H9 (cell line): ENCODE data around the gene KIAA1210. TPM values are rescaled to one million over a fixed set of nuclear protein-coding genes. Genes with fewer than 3 reads are reported as not detected.

Experiments used
- DNase-seq: peaks from one replicate; pipeline ENCODE4 v3.0.0-alpha.2; 2017
- H2AFZ ChIP-seq: one replicate; pipeline ENCODE4 v1.6.1; 2013; ENCODE audit warnings: mild to moderate bottlenecking, low read length, control low read depth, moderate library complexity
- H2AK5ac ChIP-seq: 2 replicates; pipeline ENCODE4 v1.6.1; 2013; ENCODE audit warnings: low read length, control low read depth, mixed read lengths; ENCODE audit not compliant: insufficient read length
- H2BK120ac ChIP-seq: one replicate; pipeline ENCODE4 v1.6.1; 2013; ENCODE audit warnings: low read depth, mild to moderate bottlenecking, low read length, control low read depth, inconsistent platforms; ENCODE audit not compliant: poor library complexity, severe bottlenecking
- H2BK12ac ChIP-seq: 2 replicates; pipeline ENCODE4 v1.6.1; 2013; ENCODE audit warnings: low read length, control low read depth, mixed read lengths, low read depth; ENCODE audit not compliant: insufficient read length
- H2BK15ac ChIP-seq: 2 replicates; pipeline ENCODE4 v1.6.1; 2013; ENCODE audit warnings: low read depth, low read length, control low read depth
- H2BK20ac ChIP-seq: one replicate; pipeline ENCODE4 v1.6.1; 2013; ENCODE audit warnings: low read depth, mild to moderate bottlenecking, low read length, control low read depth, inconsistent platforms; ENCODE audit not compliant: poor library complexity, severe bottlenecking
- H2BK5ac ChIP-seq: 2 replicates; pipeline ENCODE4 v1.6.1; 2013; ENCODE audit warnings: low read length, control low read depth, mixed read lengths; ENCODE audit not compliant: insufficient read length
- H3K14ac ChIP-seq: 2 replicates; pipeline ENCODE4 v1.6.1; 2013; ENCODE audit warnings: low read length, control low read depth; ENCODE audit not compliant: insufficient read depth
- H3K18ac ChIP-seq: 2 replicates; pipeline ENCODE4 v1.6.1; 2013; ENCODE audit warnings: low read depth, mild to moderate bottlenecking, mixed read lengths, low read length, control low read depth; ENCODE audit not compliant: insufficient read length
- H3K23ac ChIP-seq: 2 replicates; pipeline ENCODE4 v1.6.1; 2013; ENCODE audit warnings: low read length, control low read depth, mixed read lengths, low read depth; ENCODE audit not compliant: insufficient read length
- H3K23me2 ChIP-seq: 2 replicates; pipeline ENCODE4 v1.6.1; 2013; ENCODE audit warnings: low read depth, mild to moderate bottlenecking, mixed read lengths, low read length, control low read depth; ENCODE audit not compliant: insufficient read length, poor library complexity, severe bottlenecking
- H3K27ac ChIP-seq: 2 replicates; pipeline ENCODE4 v1.5.1; 2013; ENCODE audit warnings: low read length, control low read depth, mixed read lengths, low read depth; ENCODE audit not compliant: insufficient read length
- H3K27me3 ChIP-seq: 2 replicates; pipeline ENCODE4 v1.6.1; 2013; ENCODE audit warnings: low read length, control low read depth, inconsistent platforms; ENCODE audit not compliant: insufficient read depth
- H3K4ac ChIP-seq: 2 replicates; pipeline ENCODE4 v1.6.1; 2013; ENCODE audit warnings: low read depth, mild to moderate bottlenecking, control low read depth, inconsistent platforms, low read length, moderate library complexity
- H3K4me1 ChIP-seq: 2 replicates; pipeline ENCODE4 v1.6.1; 2013; ENCODE audit warnings: low read length, control low read depth, inconsistent platforms; ENCODE audit not compliant: insufficient read depth
- H3K4me2 ChIP-seq: 2 replicates; pipeline ENCODE4 v1.6.1; 2013; ENCODE audit warnings: low read length, control low read depth, mixed read lengths; ENCODE audit not compliant: insufficient read length, insufficient read depth
- H3K56ac ChIP-seq: 2 replicates; pipeline ENCODE4 v1.6.1; 2013; ENCODE audit warnings: low read depth, mild to moderate bottlenecking, mixed read lengths, low read length, control low read depth; ENCODE audit not compliant: insufficient read length
- H3K79me1 ChIP-seq: 2 replicates; pipeline ENCODE4 v1.6.1; 2013; ENCODE audit warnings: low read depth, mild to moderate bottlenecking, moderate library complexity, low read length, control low read depth, inconsistent platforms; ENCODE audit not compliant: insufficient read depth, poor library complexity, severe bottlenecking
- H3K79me2 ChIP-seq: 2 replicates; pipeline ENCODE4 v1.6.1; 2013; ENCODE audit warnings: low read length, control low read depth, inconsistent platforms; ENCODE audit not compliant: insufficient read depth
- H3K9ac ChIP-seq: 2 replicates; pipeline ENCODE4 v1.6.1; 2013; ENCODE audit warnings: low read length, control low read depth, mixed read lengths; ENCODE audit not compliant: insufficient read length; ENCODE audit errors: extremely low read depth
- H3K9me3 ChIP-seq: one replicate; pipeline ENCODE4 v1.6.1; 2013; ENCODE audit warnings: low read depth, low read length, inconsistent platforms; ENCODE audit not compliant: control insufficient read depth
- H3T11ph ChIP-seq: one replicate; pipeline ENCODE4 v1.6.1; 2013; ENCODE audit warnings: mild to moderate bottlenecking, low read length, control low read depth, inconsistent platforms
- H4K20me1 ChIP-seq: one replicate; pipeline ENCODE4 v1.6.1; 2013; ENCODE audit not compliant: control insufficient read depth, insufficient read length, insufficient read depth
- H4K5ac ChIP-seq: 2 replicates; pipeline ENCODE4 v1.6.1; 2013; ENCODE audit warnings: low read depth, mild to moderate bottlenecking, mixed read lengths, low read length, control low read depth; ENCODE audit not compliant: insufficient read length
- H4K8ac ChIP-seq: replicated peaks from 2 replicates; pipeline ENCODE4 v1.6.1; 2013; ENCODE audit warnings: low read length, control low read depth, mixed read lengths, low read depth; ENCODE audit not compliant: insufficient read length
- H4K91ac ChIP-seq: 2 replicates; pipeline ENCODE4 v1.6.1; 2013; ENCODE audit warnings: low read depth, mild to moderate bottlenecking, moderate library complexity, mixed read lengths, low read length, control low read depth; ENCODE audit not compliant: insufficient read length
- H3K27ac Mint-ChIP-seq, 3 experiments: 2 replicates in 2 of 3; 3 replicates in 1 of 3; pipeline ENCODE4 v1.8.0; 2020 to 2021; ENCODE audit warnings: mixed read lengths in 3 of 3, mild to moderate bottlenecking in 1 of 3, moderate library complexity in 1 of 3
- H3K27me3 Mint-ChIP-seq: 2 replicates; pipeline ENCODE4 v1.8.0; 2021; ENCODE audit warnings: low read depth, mild to moderate bottlenecking, moderate library complexity, mixed read lengths
- H3K36me3 Mint-ChIP-seq, 3 experiments: 2 replicates in 2 of 3; 3 replicates in 1 of 3; pipeline ENCODE4 v1.8.0; 2020 to 2021; ENCODE audit warnings: low read depth in 3 of 3, mixed read lengths in 3 of 3; ENCODE audit not compliant: insufficient read depth in 1 of 3
- H3K4me1 Mint-ChIP-seq, 2 experiments: 2 replicates each; pipeline ENCODE4 v1.8.0; 2020; ENCODE audit warnings: mixed read lengths in 2 of 2
- H3K4me3 Mint-ChIP-seq, 2 experiments: 2 replicates in 1 of 2; 3 replicates in 1 of 2; pipeline ENCODE4 v1.8.0; 2020 to 2021; ENCODE audit warnings: mild to moderate bottlenecking in 2 of 2, mixed read lengths in 2 of 2, moderate library complexity in 1 of 2
- H3K9me3 Mint-ChIP-seq, 2 experiments: 2 replicates in 1 of 2; 3 replicates in 1 of 2; pipeline ENCODE4 v1.8.0; 2020; ENCODE audit warnings: mild to moderate bottlenecking in 2 of 2, mixed read lengths in 2 of 2, moderate library complexity in 1 of 2
- CTCF ChIP-seq: fragments of 200-600 bp; sonication (generic); conservative IDR thresholded peaks from 3 replicates; pipeline ENCODE4 v1.8.0; 2021; ENCODE audit warnings: antibody characterized with exemption, mild to moderate bottlenecking
- WGBS: extraction: QIAGEN DNeasy Blood & Tissue Kit; methylation state at CpG from one replicate; pipeline ENCODE4 v1.1.7; 2013; ENCODE audit warnings: missing lambda C conversion rate, low lambda C conversion rate, mixed read lengths; ENCODE audit not compliant: insufficient read length; ENCODE audit errors: extremely low coverage; 5-methylcytosine and 5-hydroxymethylcytosine counted together
- total RNA-seq: library from RNA; stranded (reverse); gene quantifications from 2 replicates; pipeline ENCODE4 v1.2.1, GENCODE V29; 2021

Gene KIAA1210
- total RNA-seq, 1 experiment from 2014 or later, result not detected

- Histone ChIP-seq H4K5ac (no peak overlapping the region), H3K14ac (no peak overlapping the region), H3K79me2 (no peaks in the 10 kb centered on the region), H3T11ph (no peak overlapping the region), H3K4me1 (no peaks in the 10 kb centered on the region), H4K91ac (no peak overlapping the region), H3K23ac (no peak overlapping the region), H4K8ac (no peak overlapping the region), H3K27me3 (no peaks in the 10 kb centered on the region), H4K20me1 (no peaks in the 10 kb centered on the region), H2BK5ac (no peak overlapping the region), H2AFZ (no peak overlapping the region), H2AK5ac (no peak overlapping the region), H3K9ac (no peak overlapping the region), H2BK20ac (no peak overlapping the region), H2BK12ac (no peak overlapping the region), H3K56ac (no peak overlapping the region), H3K18ac (no peak overlapping the region), H3K9me3 (peaks cover 64% of the 10 kb centered on the region), H3K4ac (no peak overlapping the region), H2BK120ac (no peak overlapping the region), H3K27ac (no peak overlapping the region), H2BK15ac (no peak overlapping the region), H3K23me2 (no peaks in the 10 kb centered on the region), H3K4me2 (no peak overlapping the region), H3K79me1 (no peaks in the 10 kb centered on the region)
- no peaks in the 10 kb centered on the region; a peak in 2 of 7 replicates for H3K36me3 Mint-ChIP-seq
- no peak overlapping the region for H3K27ac Mint-ChIP-seq
- peaks cover 19% of the 10 kb centered on the region for H3K27me3 Mint-ChIP-seq
- no peak for DNase-seq
- WGBS, result no CpG with 5 or more reads among the region's 1 CpG
- peaks cover 44 to 57% of the 10 kb centered on the region in 2 experiments for H3K9me3 Mint-ChIP-seq
- peaks cover 10 to 21% of the 10 kb centered on the region in 2 experiments for H3K4me1 Mint-ChIP-seq
- no peak for TF ChIP-seq CTCF
- H3K4me3 Mint-ChIP-seq, result no peak overlapping the region
Measured at GRCh38 chrX:119087121-119087520, 40.5 kb downstream of the KIAA1210 start.
